SH-SY5Y (cell line): ENCODE data around the gene KMT2A.

Experiments
- GATA2 ChIP-seq: IDR thresholded peaks from 2 replicates; pipeline ENCODE4 v1.6.1; 2011; ENCODE audit warnings: mild to moderate bottlenecking, low read depth, low read length
- GATA3 ChIP-seq: IDR thresholded peaks from 2 replicates; pipeline ENCODE4 v1.6.1; 2011; ENCODE audit warnings: low read depth, mild to moderate bottlenecking, low read length, moderate library complexity

KMT2A gene

DNA sequence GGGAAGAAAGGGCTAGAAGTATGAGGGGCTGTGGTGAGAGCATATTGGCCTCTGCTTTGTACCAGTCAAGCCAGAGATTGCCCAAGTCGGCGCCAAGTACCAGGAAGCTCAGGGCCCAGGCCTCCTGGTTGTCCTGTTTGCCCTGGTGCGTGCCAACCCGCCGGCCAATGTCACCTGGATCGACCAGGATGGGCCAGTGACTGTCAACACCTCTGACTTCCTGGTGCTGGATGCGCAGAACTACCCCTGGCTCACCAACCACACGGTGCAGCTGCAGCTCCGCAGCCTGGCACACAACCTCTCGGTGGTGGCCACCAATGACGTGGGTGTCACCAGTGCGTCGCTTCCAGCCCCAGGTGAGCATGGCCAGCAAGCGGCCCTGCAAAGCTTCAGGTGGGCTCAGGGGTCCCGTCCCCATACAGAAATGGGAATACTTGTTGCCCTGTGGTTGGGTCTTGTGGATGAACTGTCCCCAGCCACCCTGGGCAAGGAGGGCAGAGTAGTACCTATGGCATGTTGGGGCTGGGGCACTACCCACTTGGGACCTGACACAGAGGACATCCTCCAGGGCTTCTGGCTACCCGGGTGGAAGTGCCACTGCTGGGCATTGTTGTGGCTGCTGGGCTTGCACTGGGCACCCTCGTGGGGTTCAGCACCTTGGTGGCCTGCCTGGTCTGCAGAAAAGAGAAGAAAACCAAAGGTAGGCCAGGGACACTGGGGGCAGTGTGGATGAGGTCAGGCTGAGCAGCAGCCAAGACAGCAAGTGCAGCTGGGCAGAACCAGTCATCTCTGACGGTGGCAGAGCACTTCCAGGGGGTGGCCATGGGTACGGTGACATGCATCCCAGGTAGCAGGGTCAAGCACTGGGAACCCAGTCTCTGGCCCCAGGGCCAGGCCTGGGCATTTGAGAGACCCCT is 96.8 kb downstream of the KMT2A start:
- TF ChIP-seq GATA2 (no peak), GATA3 (no peak)

DNA sequence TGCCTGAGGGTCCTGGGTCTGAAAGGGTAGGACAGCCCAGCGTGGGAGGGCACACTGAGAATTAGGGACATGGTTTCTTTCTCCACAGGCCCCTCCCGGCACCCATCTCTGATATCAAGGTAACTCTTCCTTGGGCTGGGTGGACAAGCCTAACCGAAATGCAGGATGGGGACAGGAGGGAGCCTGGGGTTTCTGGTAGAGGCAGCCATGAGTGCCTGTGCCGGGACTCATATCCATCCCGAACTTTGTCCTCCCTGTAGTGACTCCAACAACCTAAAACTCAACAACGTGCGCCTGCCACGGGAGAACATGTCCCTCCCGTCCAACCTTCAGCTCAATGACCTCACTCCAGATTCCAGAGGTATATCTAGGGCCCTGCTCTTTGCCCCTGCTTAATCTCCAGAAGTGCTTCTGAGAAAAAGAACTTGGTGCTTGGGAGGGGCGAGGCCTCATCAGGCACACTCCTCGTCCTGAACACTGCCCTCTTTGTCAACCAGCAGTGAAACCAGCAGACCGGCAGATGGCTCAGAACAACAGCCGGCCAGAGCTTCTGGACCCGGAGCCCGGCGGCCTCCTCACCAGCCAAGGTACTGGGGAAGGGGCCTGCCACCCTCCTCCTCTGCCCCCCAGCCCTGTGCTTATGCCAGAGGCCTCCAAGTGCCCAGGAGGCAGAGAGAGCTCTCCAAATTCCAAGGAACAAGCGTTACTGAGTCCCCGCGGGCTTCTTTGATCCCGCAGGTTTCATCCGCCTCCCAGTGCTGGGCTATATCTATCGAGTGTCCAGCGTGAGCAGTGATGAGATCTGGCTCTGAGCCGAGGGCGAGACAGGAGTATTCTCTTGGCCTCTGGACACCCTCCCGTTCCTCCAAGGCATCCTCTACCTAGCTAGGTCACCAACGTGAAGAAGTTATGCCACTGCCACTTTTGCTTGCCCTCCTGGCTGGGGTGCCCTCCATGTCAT is 97.8 kb downstream of the KMT2A start:
- TF ChIP-seq GATA2 (no peak), GATA3 (no peak)

DNA sequence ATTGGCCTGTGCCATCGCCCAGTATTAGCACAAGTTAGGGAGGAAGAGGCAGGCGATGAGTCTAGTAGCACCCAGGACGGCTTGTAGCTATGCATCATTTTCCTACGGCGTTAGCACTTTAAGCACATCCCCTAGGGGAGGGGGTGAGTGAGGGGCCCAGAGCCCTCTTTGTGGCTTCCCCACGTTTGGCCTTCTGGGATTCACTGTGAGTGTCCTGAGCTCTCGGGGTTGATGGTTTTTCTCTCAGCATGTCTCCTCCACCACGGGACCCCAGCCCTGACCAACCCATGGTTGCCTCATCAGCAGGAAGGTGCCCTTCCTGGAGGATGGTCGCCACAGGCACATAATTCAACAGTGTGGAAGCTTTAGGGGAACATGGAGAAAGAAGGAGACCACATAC is 99.0 kb downstream of the KMT2A start:
- TF ChIP-seq GATA2 (no peak), GATA3 (no peak)

DNA sequence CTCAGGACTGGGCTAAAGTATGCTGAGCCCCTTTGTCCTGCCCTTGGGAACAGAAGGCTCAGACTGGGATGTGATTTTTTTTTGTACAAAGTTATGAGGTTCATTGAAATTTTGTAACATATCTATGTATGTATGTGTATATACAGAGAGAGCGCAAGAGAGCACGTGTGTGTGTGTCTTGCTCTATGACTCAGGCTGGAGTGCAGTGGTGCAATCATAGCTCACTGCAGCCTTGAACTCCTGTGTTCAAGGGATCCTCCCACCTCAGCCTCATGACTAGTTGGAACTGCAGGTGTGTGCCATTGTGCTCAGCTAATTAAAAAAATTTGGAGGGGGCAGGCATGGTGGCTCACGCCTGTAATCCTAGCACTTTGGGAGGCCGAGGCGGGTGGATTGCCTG is 100.4 kb downstream of the KMT2A start:
- no peak for TF ChIP-seq GATA3

DNA sequence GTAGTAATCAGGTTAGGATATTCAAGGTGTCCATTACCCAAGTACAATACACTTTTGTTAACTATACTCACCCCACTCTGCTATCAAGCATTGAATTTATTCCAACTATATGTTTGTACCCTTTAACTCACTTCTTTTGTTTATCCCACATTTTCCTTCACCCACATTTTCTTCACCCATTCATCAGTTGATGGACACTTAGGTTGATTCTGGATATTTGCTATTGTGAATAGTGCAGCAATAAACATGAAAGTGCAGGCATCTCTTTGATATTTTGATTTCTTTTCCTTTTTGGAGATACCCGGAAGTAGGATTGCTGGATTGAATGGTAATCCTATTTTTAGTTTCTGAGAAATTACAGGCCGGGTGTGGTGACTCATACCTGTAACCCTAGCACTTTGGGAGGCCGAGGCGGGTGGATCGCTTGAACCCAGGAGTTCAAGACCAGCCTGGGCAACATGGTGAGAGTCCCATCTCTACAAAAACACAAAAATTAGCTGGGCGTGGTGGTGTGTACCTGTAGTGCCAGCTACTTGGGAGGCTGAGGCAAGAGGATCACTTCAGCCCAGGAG is 101.2 kb downstream of the KMT2A start:
- TF ChIP-seq GATA3 (no peak), GATA2 (no peak)

DNA sequence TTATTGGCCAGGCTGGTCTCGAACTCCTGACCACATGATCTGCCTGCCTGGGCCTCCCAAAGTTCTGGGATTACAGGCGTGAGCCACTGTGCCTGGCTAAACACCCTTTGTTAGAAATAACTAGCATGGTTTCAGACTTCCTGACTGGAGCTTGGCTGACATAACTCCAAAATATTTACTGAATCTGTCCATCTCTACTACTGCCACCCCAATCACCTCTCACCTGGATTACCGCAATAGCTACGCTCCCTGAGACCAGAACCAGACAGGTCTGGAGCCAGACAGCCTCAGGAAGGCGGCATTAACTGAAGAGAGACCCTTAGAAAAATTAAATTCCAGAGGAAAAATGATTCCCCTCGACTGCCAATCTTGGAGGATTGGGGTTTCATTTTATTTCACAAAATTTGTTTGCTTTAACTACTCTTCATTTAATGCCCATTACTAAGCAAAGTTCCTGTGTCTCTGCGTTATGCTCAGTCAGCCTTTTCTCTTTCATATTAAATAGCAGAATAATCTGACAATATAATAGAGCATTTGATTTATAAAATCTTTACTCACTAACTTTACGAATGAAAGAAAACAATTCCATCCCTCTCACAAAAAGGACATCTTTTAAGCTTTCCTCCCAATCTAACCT is 107.8 kb downstream of the KMT2A start:
- TF ChIP-seq GATA3, result no peak
- TF ChIP-seq GATA2, result no peak

DNA sequence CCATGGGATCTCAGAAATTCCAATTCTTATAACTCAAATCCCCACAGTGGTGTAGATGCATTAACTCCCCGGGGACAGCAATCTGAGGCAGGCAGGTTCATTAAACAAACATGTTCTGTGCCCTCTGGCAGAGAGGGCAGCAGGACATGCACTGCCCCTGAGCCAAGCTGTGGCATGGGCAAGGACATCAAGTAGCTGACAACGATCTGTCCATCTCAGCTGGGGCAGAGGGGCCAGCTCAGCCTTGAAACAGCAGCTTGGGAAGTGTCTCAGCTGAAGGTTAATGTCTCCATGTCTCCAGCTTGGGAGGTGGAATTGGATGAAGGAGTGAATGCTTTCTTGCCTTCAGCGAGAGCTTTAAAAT is 108.3 kb downstream of the KMT2A start:
- TF ChIP-seq GATA2 (no peak), GATA3 (no peak)

DNA sequence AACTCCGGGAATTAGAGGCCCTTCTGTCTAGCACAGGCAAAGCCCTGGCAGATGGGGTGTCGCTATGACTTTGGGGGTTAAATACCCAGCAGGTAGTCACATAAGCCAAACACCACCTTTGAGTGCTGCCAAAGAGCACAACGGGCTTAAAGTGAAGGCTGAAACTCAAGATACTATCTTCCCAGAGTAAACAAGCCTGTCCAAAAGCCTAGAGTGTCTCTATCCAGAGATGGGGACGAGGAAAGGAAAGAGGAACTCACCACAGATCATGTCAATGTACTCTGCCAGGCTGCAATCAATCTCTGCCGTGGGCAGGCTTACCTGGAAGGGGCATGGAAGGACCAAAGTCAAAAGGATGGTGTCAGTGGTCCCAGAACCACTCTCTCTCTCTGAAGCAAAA is 109.2 kb downstream of the KMT2A start:
- TF ChIP-seq GATA3, result no peak

DNA sequence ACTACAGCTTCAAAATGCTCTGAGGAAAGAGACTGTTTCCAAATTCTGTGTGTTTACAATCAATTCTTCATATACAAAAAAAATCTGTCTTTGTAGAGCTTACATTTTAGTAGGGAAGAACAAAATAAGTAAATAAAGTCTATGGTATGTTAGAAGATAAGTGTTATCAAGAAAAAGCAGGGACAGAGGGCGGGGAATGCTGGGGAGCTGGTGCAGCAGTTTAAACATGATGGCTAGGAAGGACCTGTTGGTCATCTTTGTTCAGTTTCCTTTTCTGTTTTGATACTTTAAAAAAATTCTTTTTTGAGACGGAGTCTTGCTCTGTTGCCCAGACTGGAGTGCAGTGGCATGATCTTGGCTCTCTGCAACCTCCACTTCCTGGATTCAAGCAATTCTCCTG is 110.8 kb downstream of the KMT2A start:
- TF ChIP-seq GATA2, result no peak

DNA sequence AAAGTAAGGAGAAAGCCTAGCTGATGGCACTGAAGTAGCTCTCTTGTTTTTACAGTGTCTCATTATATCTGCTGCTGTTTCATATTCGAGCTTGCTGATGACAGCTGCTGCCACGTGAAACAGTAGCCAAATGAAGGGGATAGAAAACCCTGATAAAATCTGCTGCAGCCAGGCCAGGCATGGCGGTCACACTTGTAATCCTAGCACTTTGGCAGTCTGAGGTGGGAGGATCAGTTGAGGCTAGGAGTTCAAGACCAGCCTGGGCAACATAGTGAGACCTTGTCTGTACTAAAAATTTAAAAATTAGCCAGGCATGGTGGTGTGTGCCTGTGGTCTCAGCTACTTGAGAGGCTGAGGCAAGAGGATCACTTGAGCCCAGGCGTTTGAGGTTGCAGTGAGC is 116.0 kb downstream of the KMT2A start:
- no peak for TF ChIP-seq GATA2
- TF ChIP-seq GATA3, result no peak

DNA sequence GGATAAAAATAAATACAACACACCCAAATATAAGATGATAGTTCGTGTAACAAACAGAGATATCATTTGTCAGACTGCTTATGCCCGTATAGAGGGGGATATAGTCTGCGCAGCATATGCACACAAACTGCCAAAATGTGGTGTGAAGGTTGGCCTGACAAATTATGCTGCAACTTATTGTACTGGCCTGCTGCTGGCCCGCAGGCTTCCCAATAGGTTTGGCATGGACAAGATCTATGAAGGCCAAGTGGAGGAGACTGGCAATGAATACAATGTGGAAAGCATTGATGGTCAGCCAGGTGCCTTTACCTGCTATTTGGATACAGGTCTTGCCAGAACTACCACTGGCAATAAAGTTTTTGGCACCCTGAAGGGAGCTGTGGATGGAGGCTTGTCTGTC is 124.5 kb downstream of the KMT2A start:
- TF ChIP-seq GATA3 (no peak), GATA2 (no peak)

DNA sequence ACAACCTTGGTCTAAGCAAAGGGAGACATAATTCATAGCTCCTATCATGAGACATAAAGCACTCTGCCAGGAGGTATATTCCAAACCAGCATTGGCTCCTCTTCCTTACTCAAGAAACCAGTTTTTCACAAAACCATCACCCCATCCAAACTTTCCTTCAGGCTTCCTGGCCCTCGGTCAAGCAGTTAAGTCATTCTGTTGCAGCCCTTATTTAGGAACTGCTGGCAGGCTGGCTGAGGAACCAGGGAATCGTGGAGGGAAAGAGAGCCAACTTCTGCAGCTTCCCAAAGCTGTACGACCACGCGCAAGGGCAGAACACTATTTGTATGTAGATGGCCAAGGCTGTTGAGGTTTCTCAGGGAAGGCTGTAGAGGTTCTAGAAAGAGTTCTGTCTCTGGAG is 128.8 kb downstream of the KMT2A start:
- TF ChIP-seq GATA3 (no peak), GATA2 (no peak)

DNA sequence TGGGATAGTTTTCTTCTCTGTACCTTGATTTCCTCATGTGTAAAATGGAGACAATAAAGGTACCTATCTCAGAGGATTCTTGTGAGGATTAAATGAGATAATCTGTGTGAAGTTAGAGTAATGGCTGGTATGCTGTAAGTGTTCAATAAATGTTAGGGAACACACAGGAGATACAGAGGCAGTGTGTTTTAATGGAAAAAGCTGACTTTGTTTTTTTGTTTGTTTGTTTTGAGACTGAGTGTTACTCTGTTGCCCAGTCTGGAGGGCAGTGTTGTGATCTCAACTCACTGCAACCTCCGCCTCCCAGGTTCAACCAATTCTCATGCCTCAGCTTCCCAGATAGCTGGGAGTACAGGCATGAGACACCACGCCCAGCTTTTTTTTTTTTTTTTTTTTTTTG is 133.4 kb downstream of the KMT2A start:
- TF ChIP-seq GATA3, result no peak
- no peak for TF ChIP-seq GATA2

DNA sequence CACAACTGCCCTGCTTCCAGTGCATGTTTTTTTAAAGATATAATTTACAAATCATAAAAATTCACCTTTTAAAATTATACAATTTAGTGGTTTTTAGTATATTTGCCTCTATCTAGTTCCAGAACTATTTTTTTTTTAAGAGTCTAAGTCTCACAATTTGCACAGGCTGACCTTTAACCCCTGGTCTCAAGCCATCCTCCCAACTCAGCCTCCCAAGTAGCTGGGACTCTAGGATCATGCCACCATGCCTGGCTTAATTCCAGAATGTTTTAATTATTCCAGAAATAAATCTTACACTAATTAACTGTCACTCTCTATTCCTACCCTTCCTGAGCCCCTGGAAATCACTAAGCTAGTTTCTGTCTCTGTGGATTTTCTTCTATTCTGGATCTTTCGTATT is 134.5 kb downstream of the KMT2A start:
- no peak for TF ChIP-seq GATA2
